HepG2 (cell line): ENCODE measurements around the gene PLB1. TPM values are rescaled to one million over a fixed set of nuclear protein-coding genes. Genes with fewer than 3 reads are reported as not detected.

Experiments
- ATAC-seq: fragments of 200-7000 bp; cut with Tn5 transposase; 3 replicates; pipeline ENCODE4 v1.9.1; 2020; ENCODE audit warnings: mild to moderate bottlenecking, moderate library complexity
- BruUV-seq: library from RNA; stranded (reverse); fragments of 400-500 nt; replicated peaks from 2 replicates; lab custom pipeline; 2021; lab: Mats Ljungman, UMichigan
- CTCF ChIA-PET: fragments of 300-600 bp; formaldehyde crosslinking; extraction: SDS; loops from one replicate; lab custom pipeline; 2021; ENCODE audit warnings: low total read pairs, inconsistent platforms, low intra/inter-chr PET ratio; lab: Yijun Ruan, JAX
- POLR2A ChIA-PET: fragments of 350-600 bp; sonication (Branson Sonifier 250); formaldehyde crosslinking; loops from one replicate; lab custom pipeline; 2020; ENCODE audit warnings: antibody characterized with exemption, inconsistent platforms; lab: Yijun Ruan, JAX
- DNase-seq: peaks from one replicate; pipeline ENCODE4 v3.0.0-alpha.2; 2015; ENCODE audit warnings: low spot score
- FAIRE-seq: peaks from 3 replicates; lab custom pipeline; 2011; peaks lifted over from hg19 to GRCh38; lab: Jason Lieb, UNC
- H2AFZ ChIP-seq: one replicate; pipeline ENCODE4 v1.6.1; 2011; ENCODE audit warnings: low read length, inconsistent platforms
- H3K27ac ChIP-seq: fragments of 300-600 bp; 3 replicates; pipeline ENCODE4 v1.8.0; 2011; ENCODE audit warnings: mixed run types, mild to moderate bottlenecking, mixed read lengths, low read length, inconsistent platforms; ENCODE audit not compliant: insufficient read depth; ENCODE audit errors: extremely low read length
- H3K27me3 ChIP-seq, 2 experiments: fragments of 200-600 bp in 1 of 2; 2 replicates in 1 of 2; 3 replicates in 1 of 2; pipeline versions ENCODE4 v1.6.0 to v1.8.0; 2011; ENCODE audit warnings: low read length in 2 of 2, mild to moderate bottlenecking in 2 of 2, moderate library complexity in 2 of 2, inconsistent platforms in 1 of 2; ENCODE audit not compliant: insufficient read depth in 2 of 2, control insufficient read depth in 1 of 2
- H3K36me3 ChIP-seq, 2 experiments: fragments of 200-600 bp in 1 of 2; replicated peaks in 1 of 2; 2 replicates in 1 of 2; 3 replicates in 1 of 2; pipeline versions ENCODE4 v1.5.1 to v1.8.0; 2011; ENCODE audit warnings: low read length in 2 of 2, inconsistent platforms in 1 of 2; ENCODE audit not compliant: insufficient read depth in 2 of 2, control insufficient read depth in 1 of 2
- H3K4me1 ChIP-seq: 2 replicates; pipeline ENCODE4 v1.5.1; 2012; ENCODE audit warnings: low read length, inconsistent platforms; ENCODE audit not compliant: insufficient read depth
- H3K4me2 ChIP-seq: 2 replicates; pipeline ENCODE4 v1.6.0; 2011; ENCODE audit warnings: low read depth, low read length, inconsistent platforms
- H3K4me3 ChIP-seq, 3 experiments: fragments of 200-600 bp in 1 of 3; sonication (generic), shearing (Covaris generic) in 1 of 3; replicated peaks in 1 of 3; 2 replicates each; pipeline ENCODE4 v1.5.1; 2011 to 2016; ENCODE audit warnings: low read length in 3 of 3, inconsistent platforms in 2 of 3, low read depth in 2 of 3, mild to moderate bottlenecking in 2 of 3, control low read depth in 1 of 3, mixed read lengths in 1 of 3; ENCODE audit not compliant: insufficient read depth in 1 of 3
- H3K79me2 ChIP-seq: one replicate; pipeline ENCODE4 v1.6.1; 2011; ENCODE audit warnings: low read length, inconsistent platforms; ENCODE audit not compliant: insufficient read depth
- H3K9ac ChIP-seq: 2 replicates; pipeline ENCODE4 v1.6.0; 2011; ENCODE audit warnings: mild to moderate bottlenecking, low read depth, low read length, inconsistent platforms; ENCODE audit not compliant: insufficient read depth
- H3K9me3 ChIP-seq: 2 replicates; pipeline ENCODE4 v1.5.1; 2012; ENCODE audit warnings: mild to moderate bottlenecking, low read length
- H4K20me1 ChIP-seq: 2 replicates; pipeline ENCODE4 v1.6.0; 2011; ENCODE audit warnings: inconsistent platforms, mild to moderate bottlenecking, low read length, moderate library complexity; ENCODE audit not compliant: insufficient read depth
- ARID4A ChIP-seq: sonication (generic); formaldehyde crosslinking; IDR thresholded peaks from 2 replicates; pipeline ENCODE4 v1.5.0; 2020; ENCODE audit warnings: mild to moderate bottlenecking, missing genetic modification reagents, borderline replicate concordance
- ETV6 ChIP-seq: sonication (generic); formaldehyde crosslinking; conservative IDR thresholded peaks from 2 replicates; pipeline ENCODE4 v1.4.0; 2020; ENCODE audit warnings: missing genetic modification reagents
- FOXC1 ChIP-seq: sonication (generic); formaldehyde crosslinking; IDR thresholded peaks from 2 replicates; pipeline ENCODE4 v1.8.0; 2022; ENCODE audit warnings: mild to moderate bottlenecking, missing genetic modification reagents, borderline replicate concordance
- MXD1 ChIP-seq: sonication (generic); formaldehyde crosslinking; IDR thresholded peaks from 2 replicates; pipeline ENCODE4 v1.4.0; 2020; ENCODE audit warnings: mild to moderate bottlenecking, missing genetic modification reagents
- ZBTB33 ChIP-seq: sonication (generic); formaldehyde crosslinking; IDR thresholded peaks from 2 replicates; pipeline ENCODE4 v1.4.0; 2020; ENCODE audit warnings: missing genetic modification reagents
- ZBTB43 ChIP-seq: sonication (generic); formaldehyde crosslinking; conservative IDR thresholded peaks from 2 replicates; pipeline ENCODE4 v1.4.0; 2020; ENCODE audit warnings: missing genetic modification reagents
- ZNF383 ChIP-seq: sonication (generic); formaldehyde crosslinking; IDR thresholded peaks from 2 replicates; pipeline ENCODE4 v1.4.0; 2020; ENCODE audit warnings: missing genetic modification reagents, mild to moderate bottlenecking, borderline replicate concordance
- ZNF652 ChIP-seq: IDR thresholded peaks from 2 replicates; pipeline ENCODE4 v1.6.1; 2016; ENCODE audit warnings: low read depth, borderline replicate concordance
- ZNF788 ChIP-seq: sonication (generic); formaldehyde crosslinking; IDR thresholded peaks from 2 replicates; pipeline ENCODE4 v1.5.0; 2020; ENCODE audit warnings: mild to moderate bottlenecking, missing genetic modification reagents, borderline replicate concordance
- ZNF792 ChIP-seq: IDR thresholded peaks from 2 replicates; pipeline ENCODE4 v1.6.1; 2016
- WGBS: methylation state at CpG from one replicate; pipeline ENCODE4 v1.1.6; 2017; ENCODE audit warnings: low lambda C conversion rate; 5-methylcytosine and 5-hydroxymethylcytosine counted together
- in situ Hi-C: cut with HindIII; loops from 2 replicates; pipeline ENCODE4 v1.10.0; 2017; ENCODE audit warnings: low pct_unique_long_range_greater_than_20kb; ENCODE audit not compliant: extremely low pct_ligation_motif_present
- intact Hi-C: fragments of 100-400 bp; cut with micrococcal nuclease; formaldehyde crosslinking; loops from one replicate; pipeline ENCODE4 v1.10.0; 2022; ENCODE audit not compliant: unreplicated experiment
- polyA plus RNA-seq, 8 experiments: library from polyadenylated mRNA; depleted of rRNA in 3 of 8; stranded (reverse) in 7 of 8; unstranded in 1 of 8; fragments of >200 nt; fragmentation: Illumina TruSeq in 4 of 8; extraction: Trizol in 4 of 8; gene quantifications; 2 replicates each; pipeline versions ENCODE4 v1.2.1 to v1.2.3, GENCODE V29; 2011 to 2016; ENCODE audit warnings: low read depth in 4 of 8, missing spikeins in 1 of 8, mixed read lengths in 1 of 8; ENCODE audit not compliant: insufficient read depth in 1 of 8
- total RNA-seq, 5 experiments: library from RNA; depleted of rRNA; stranded (reverse); fragments of >200 nt; fragmentation: Illumina TruSeq; extraction: Trizol; gene quantifications; 2 replicates each; pipeline ENCODE4 v1.2.3, GENCODE V29; 2016; ENCODE audit warnings: low read depth in 1 of 5
- TF ChIP-seq, protein P1 (sequence below): sonication (generic); formaldehyde crosslinking; conservative IDR thresholded peaks from 2 replicates; pipeline ENCODE4 v1.8.0; 2022; ENCODE audit warnings: mild to moderate bottlenecking, moderate library complexity, missing genetic modification reagents
- TF ChIP-seq, protein P2 (sequence below): IDR thresholded peaks from 2 replicates; pipeline ENCODE4 v1.6.1; 2016; ENCODE audit warnings: mild to moderate bottlenecking

PLB1 gene
- total and polyA plus RNA-seq, 2 of the 13 experiments (the other 11 are each of a cell fraction or from before 2014, with no cell fraction given): 0.20 to 1.8 TPM

DNA sequence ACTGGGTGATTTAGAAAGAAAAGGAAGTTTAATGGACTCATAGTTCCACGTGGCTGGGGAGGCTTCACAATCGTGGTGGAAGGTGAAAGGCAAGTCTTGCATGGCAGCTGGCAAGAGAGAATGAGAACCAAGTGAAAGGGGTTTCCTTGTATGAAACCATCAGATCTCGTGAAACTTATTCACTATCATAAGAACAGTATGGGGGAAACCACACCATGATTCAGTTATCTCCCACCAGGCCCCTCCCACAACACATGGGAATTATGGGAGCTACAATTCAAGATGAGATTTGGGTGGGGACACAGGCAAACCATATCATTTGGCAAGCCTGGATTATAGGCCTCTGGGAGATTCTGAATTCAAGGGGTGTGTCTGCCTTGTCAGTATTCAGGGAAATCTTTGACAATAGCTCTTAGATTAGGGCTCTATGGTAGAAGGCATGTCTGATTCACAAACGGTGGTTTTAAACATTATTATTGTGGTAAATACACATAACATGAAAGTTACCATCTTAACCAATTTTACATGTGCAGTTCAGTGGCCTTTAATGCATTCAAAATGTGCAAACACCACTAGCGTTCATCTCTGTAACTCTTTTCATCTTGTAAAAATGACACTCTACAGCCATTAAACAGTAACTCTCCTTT lies 15.3 kb upstream of the PLB1 start:
- Histone ChIP-seq H3K9me3 (no peaks in the 10 kb centered on the region), H3K27me3 (no peaks in the 10 kb centered on the region; a peak in 1 of 5 replicates), H3K79me2 (no peaks in the 10 kb centered on the region), H3K4me1 (no peaks in the 10 kb centered on the region), H3K27ac (no peak overlapping the region), H3K4me3 (no peak overlapping the region), H3K9ac (no peak overlapping the region), H2AFZ (no peak overlapping the region), H4K20me1 (no peaks in the 10 kb centered on the region), H3K36me3 (no peaks in the 10 kb centered on the region), H3K4me2 (no peak overlapping the region)
- 22% methylated on average over 5 of the region's 5 CpGs for WGBS
- ChIA-PET CTCF (no interaction called here), POLR2A (no interaction called here)
- ATAC-seq (no peak), FAIRE-seq (no peak), DNase-seq (no peak)
- intact Hi-C loops: no loop called here
- BruUV-seq: no TSS peak
- in situ Hi-C loops: no loop called here
- TF ChIP-seq ETV6 (CRISPR knock-in tag) (no peak), ZNF788 (no peak), ZNF652 (CRISPR knock-in tag) (no peak), MXD1 (CRISPR knock-in tag) (no peak), ZNF383 (CRISPR knock-in tag) (no peak), FOXC1 (CRISPR knock-in tag) (no peak), ZBTB33 (CRISPR knock-in tag) (no peak), ARID4A (CRISPR knock-in tag) (no peak), ZNF792 (CRISPR knock-in tag) (no peak), ZBTB43 (CRISPR knock-in tag) (no peak)
- TF ChIP-seq, protein P1, sequence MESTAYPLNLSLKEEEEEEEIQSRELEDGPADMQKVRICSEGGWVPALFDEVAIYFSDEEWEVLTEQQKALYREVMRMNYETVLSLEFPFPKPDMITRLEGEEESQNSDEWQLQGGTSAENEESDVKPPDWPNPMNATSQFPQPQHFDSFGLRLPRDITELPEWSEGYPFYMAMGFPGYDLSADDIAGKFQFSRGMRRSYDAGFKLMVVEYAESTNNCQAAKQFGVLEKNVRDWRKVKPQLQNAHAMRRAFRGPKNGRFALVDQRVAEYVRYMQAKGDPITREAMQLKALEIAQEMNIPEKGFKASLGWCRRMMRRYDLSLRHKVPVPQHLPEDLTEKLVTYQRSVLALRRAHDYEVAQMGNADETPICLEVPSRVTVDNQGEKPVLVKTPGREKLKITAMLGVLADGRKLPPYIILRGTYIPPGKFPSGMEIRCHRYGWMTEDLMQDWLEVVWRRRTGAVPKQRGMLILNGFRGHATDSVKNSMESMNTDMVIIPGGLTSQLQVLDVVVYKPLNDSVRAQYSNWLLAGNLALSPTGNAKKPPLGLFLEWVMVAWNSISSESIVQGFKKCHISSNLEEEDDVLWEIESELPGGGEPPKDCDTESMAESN (CRISPR knock-in tag): no peak
- TF ChIP-seq, protein P2, sequence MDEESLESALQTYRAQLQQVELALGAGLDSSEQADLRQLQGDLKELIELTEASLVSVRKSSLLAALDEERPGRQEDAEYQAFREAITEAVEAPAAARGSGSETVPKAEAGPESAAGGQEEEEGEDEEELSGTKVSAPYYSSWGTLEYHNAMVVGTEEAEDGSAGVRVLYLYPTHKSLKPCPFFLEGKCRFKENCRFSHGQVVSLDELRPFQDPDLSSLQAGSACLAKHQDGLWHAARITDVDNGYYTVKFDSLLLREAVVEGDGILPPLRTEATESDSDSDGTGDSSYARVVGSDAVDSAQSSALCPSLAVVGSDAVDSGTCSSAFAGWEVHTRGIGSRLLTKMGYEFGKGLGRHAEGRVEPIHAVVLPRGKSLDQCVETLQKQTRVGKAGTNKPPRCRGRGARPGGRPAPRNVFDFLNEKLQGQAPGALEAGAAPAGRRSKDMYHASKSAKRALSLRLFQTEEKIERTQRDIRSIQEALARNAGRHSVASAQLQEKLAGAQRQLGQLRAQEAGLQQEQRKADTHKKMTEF (CRISPR knock-in tag): no peak
